Measurements from ENCODE around the gene NFIB.
A peak's percentile ranks its signal among the peaks of the same experiment; 100 is the strongest.

NFIB gene

GRCh38 chr9:14139287-14139686 lies 174.7 kb downstream of the NFIB start:
- no peak for DNase-seq

GRCh38 chr9:14136646-14137370 lies 177.1 kb downstream of the NFIB start:
- no peak for DNase-seq

GRCh38 chr9:14136047-14136635 lies 177.8 kb downstream of the NFIB start:
- peak; percentile 75 for DNase-seq

- no peak for DNase-seq
Observed at GRCh38 chr9:14135421-14135820, 178.5 kb downstream of the NFIB start.

DNA sequence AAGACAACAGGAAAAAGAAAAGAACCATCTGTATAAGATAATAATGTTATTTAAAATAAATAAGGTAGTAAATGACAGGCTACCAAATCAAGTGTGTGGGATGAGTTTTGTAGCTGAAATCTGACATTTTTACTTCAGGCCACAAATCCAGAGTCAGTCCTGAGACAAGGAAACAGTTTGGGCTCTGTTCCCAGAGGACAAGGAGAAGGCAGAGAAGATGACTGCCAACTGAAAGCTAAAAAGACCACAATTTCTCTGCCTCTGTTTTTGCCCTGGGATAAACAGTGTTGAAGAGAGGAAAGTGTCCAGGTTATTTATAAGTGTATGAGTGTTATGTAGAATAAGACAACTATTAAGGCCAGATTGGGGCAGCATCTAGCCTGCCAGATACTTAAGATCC lies 180.5 kb downstream of the NFIB start:
- no peak for DNase-seq

DNA sequence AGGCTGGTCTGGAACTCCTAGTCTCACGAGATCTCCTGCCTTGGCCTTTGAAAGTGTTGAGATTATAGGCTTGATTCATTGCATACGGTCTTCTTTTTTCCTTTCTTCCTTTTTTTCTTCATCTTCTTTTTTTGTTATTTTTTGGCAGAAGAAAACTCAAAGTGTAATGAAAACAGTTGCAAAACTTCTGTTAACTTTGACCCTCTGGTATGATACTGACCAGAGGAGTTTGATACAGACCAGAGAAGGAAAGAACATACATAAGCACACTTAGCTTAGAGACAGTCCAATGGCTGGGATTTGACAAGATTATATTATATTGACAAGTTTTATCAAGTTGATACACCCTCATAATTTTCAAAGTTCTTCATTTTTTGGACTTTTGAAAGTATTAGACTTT lies 181.2 kb downstream of the NFIB start:
- DNase-seq = no peak

- peak; percentile 63 for DNase-seq
Observed at GRCh38 chr9:14131356-14132088, 182.4 kb downstream of the NFIB start.

- no peak for DNase-seq
Observed at GRCh38 chr9:14127656-14128055, 186.3 kb downstream of the NFIB start.

GRCh38 chr9:14119694-14120514 lies 194.0 kb downstream of the NFIB start:
- DNase-seq = no peak

DNA sequence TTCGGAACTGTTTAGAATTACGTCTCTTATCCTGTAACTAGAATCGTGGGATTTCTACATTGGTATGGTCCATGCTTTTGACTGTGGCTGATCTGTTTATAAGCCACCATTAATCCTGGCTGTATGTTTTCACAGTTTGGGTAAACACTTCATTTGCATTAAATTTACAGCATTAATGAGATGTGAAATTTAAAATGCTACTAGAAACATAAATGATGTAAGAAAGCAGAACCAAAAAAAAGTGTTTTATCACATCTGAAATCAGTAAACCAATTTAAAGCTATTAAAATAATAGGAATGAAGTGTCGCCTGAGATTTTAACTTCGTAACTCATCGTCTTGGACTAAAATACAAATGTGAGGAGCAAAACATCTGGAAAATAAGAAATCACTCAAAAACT lies 201.7 kb downstream of the NFIB start:
- no peak for DNase-seq

DNA sequence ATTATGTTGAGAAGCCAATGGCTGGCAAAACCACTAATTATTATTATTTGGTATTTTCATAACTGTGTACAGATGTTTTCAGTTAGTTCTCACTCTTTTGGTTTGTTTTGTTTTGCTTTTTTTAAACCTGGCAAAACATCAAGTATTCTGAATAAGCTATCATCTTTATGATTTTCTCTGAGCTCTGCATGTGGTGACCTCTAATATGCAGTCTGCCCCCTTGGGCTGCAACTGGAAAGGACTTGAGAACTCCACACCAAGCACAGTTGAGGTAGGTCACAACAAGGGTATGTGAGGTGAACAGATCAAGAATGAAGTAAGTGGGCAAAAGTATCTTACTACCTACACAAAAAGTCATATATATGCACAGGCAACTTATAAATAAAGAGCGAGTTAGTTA lies 202.2 kb downstream of the NFIB start:
- DNase-seq = no peak

- no peak for DNase-seq
Observed at GRCh38 chr9:14107977-14108376, 206.0 kb downstream of the NFIB start.

GRCh38 chr9:14107495-14107894 lies 206.4 kb downstream of the NFIB start:
- DNase-seq = no peak

DNA sequence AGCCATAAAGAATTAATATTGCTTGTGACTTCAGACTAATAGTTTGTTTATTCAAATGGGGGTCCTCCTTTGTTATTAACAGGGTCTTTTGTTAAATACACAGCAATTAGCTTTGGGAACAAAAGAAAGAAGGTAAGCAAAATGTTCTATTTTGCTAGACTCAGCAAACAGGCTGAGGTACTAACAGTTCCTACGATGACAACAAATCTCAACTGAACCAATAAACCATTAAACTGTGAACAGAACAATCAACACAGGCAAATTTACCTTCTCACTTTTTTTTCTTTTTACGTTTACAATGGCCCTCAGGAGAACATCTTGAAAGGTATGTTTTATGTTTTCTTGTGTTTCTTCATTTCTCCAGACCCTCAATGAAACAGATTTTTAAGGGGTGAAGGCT lies 207.2 kb downstream of the NFIB start:
- no peak for DNase-seq

GRCh38 chr9:14104496-14104895 lies 209.4 kb downstream of the NFIB start:
- DNase-seq = no peak

GRCh38 chr9:14103115-14103514 lies 210.8 kb downstream of the NFIB start:
- DNase-seq = no peak

GRCh38 chr9:14099737-14100136 lies 214.2 kb downstream of the NFIB start:
- no peak for DNase-seq

- DNase-seq = no peak
Observed at GRCh38 chr9:14098486-14099180, 215.3 kb downstream of the NFIB start.

DNA sequence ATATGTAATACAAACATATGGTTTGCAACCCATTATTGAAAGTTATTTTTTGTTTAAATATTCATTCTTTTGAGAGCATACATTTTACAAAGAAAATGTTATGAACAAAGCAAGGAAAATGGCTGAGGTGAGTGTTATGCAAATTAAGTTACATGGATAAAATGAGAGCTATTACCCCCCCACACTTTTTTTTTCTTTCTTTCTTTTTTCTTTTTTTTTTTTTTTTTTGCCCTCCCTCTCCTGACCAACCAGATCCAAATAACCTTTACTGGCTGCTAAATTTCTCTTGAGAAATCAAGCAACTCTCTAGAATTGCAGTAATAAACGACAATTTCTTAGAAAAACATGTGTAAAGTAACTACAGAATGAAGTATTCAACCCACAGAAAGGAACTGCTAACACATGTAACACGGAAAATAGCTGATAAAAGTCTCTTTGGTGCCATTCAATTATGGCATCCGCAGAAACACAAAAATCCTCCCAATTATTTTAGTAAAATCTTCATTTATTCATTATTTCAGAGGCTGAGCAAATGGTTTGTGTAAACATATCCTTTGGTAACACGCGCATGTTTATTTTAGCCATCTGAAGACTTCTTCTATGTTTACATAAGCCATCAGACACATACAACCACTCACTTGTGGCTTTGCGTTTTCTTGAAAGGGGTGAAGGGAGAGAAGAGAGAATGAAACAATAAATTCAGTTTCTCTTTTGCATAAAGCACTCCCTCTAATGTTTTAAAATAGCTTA lies 216.1 kb downstream of the NFIB start:
- DNase-seq = no peak

GRCh38 chr9:14097215-14097614 lies 216.7 kb downstream of the NFIB start:
- no peak for DNase-seq

GRCh38 chr9:14096258-14096922 lies 217.6 kb downstream of the NFIB start:
- peak; percentile 34 for DNase-seq

Measured in NCI-H1436 treated with DMSO at 0.1 percent for 48 hours (cell line).